Right forelimb (tissue), 1 donor: Measurements from ENCODE around the gene MCCD1.
A peak's percentile ranks its signal among the peaks of the same experiment; 100 is the strongest.
"Not testable (repeated sequence)": the region's sequence is repeated elsewhere in the genome, so short reads cannot be mapped to it uniquely, and the experiment has no call there.

Source experiments
- DNase-seq: peaks from one replicate; pipeline ENCODE4 v3.0.0-alpha.2; 2018

Gene MCCD1, protein sequence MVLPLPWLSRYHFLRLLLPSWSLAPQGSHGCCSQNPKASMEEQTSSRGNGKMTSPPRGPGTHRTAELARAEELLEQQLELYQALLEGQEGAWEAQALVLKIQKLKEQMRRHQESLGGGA

GRCh38 chr6:31528821-31529328, at the start of gene MCCD1:
Gene MCCD1 (plus strand): TSS chr6:31528962. CDS start chr6:31529015, 53 bp downstream.
- DNase-seq: no peak

DNA sequence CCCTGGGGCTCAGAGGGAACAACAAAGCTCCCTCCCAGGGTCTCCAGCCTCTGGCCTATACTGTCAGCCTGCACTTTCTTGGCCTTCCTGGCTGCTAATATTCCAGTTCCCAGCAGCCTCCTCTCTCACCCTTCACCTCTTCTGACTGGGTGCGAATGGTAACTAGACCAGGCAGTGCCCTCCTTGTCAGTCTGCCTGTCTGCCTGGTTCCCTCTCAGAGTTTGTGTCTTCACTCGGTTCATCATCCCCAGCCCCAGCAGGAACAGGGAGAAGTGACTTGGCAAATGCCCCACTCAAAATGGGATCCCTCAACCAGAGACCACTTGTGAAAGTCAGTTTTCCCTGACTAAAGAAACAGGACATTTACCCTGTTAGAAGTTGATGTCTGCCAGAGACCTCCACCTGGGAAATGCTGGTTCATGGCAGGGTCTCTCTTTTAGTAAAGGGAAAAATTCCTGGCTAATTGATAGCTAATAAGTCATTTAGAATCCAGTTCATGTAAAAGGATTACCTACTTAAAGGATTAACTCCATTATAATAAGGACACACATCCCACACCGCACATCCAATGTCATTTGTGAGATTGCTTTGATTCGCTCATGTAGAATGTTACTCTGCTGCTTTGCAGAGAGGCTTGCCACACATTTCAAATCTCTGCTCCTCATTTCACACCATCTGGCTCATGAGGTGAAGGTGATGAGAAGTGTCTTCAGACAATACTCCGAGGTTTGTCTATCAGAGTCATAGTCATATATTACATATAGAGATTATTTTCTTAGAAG, 49.4 kb upstream of the MCCD1 start:
- DNase-seq: no peak

GRCh38 chr6:31479933-31480535, 48.7 kb upstream of the MCCD1 start:
- no peak for DNase-seq

DNA sequence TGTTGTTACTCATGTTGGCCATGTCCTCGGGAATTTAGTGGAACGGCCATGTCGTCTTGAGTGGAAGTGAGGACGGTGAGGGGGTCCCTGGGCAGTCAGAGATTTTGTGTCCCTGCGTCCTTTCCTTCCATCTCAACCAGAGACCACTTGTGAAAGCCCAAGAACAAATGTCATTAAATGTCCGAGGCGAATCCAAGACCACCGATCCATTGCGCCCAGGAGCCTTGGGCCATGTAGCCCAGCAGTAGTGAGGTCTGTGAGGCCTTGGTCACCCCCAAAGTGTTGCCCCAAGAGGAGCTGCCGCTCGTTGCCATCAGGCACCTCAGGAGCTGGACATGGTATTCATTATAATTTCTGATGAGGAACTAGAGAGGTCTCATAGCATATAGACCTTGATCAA, 48.2 kb upstream of the MCCD1 start:
- no peak for DNase-seq

GRCh38 chr6:31483392-31483791, 45.4 kb upstream of the MCCD1 start:
- DNase-seq: no peak

DNA sequence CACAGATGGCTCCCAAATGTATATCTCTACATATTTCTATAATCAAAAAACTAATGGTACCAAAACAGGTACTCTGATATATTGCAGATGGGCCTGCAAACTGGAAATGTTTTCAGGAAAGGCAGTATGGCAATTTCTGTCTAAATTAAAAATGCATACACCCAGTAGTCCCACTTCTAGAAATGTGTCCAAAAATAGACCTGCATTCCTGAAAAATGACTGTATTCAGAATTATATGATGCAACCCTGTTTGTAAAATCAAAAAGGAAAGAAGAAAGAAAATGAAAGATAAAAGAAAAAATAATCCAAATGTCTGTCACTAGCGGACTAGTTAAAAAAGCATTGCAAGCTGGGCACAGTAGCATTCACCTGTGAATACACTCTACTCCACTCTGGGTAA, 43.7 kb upstream of the MCCD1 start:
- no peak for DNase-seq

DNA sequence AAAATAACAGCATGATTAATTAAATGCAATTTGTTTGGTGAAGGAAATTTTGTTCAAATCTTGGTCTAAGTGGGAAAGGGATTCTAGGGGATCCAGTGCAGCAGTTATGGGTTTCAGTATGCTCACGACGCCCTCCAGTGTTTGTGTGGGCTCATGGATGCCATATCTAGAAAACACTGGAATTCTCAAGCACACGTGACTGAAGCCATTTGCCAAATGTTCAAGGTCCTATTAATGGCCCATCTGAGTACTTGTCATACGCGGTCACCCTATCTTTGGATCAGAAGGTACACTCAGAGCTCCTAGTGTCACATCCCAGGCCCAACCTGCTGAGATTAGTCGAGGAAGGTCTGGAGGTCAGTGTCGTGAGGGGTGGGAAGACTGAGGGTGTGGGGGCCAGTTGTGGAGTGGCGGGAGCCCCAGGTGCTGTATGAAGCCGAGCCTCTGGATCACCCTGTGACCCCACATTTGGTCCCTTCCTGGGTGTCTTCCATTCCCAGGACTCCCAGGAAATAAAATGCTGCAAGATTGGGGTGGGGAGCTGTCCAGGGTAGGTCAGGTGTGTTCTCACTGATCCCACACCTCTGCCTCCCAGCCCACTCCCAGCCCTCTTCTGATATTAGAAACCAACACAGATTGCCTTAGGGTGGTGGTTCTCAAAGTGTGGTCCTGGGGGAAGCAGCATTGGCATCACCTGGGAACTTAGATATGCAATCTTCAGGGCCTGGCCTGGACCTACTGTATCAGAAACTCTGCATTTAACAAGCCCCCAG, 42.5 kb upstream of the MCCD1 start:
- not testable (repeated sequence) for DNase-seq

GRCh38 chr6:31487674-31488073, 41.1 kb upstream of the MCCD1 start:
- not testable (repeated sequence) for DNase-seq

DNA sequence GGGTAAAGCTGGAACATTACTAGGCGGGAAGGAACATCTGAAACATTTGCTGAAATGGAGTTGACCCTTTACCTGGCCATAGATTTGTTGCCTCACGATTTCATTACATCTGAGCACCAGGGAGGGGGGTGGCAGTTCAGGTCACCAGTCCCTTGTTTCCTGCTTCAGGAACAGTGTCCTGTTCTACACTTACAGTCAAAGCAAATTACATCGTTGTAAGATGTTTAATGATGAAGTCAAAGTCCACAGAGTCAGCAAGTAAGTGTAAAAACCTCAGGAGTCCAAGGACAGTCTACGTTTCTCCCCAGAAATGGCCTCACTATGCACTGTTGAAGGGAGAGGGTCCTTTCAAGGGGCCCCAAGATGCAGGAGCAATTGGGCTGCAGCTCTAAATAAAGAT, 39.7 kb upstream of the MCCD1 start:
- no peak for DNase-seq

DNA sequence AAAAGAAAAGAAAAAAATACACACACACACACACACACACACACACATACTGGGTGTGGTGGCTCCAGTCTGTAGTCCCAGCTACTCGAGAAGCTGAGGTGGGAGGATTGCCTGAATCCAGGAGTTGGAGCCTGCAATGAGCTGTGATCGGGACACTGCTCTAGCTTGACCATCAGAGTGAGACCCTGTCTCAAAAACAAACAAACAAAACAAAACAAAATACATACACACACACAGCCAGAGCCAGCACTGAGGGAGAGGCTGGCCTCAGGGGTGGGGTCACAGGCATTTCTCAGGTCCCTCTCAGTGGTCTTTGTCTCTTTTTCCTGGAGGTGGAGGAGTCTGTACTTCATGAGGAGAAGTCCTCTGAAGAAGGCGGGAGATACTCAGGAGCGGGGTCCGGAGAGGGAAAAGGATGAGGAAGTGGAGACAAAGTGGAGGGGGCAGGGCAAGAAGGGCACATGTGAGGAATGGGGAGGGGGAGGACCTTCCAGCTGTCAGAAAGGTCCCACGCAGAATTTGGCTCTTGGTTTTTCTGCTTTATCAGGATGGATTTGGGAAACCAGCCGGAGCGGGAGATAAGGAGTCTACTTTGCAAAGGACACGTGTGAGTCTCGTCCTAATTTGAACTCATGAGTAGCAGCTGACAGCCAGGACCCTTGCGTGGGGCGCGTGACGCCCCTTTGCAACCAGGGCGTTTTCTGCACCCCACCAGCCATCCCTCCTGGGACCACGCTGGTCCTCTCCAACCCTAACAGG, 38.5 kb upstream of the MCCD1 start:
- no peak for DNase-seq

DNA sequence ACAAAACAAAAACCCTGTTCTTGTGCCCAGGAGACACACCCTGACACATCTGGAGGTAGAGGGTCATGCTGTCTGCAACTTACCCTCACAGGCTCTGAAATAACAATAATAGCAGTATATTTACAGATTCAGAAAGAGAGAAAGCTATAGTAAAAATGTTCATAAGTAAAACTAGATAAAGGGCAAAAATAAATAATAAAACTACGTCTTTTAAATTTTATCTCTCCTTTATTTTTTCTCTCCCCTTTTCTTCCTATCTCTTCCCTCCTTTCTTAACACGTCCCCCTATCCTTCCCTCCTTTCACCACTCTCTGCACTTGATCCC, 35.2 kb upstream of the MCCD1 start:
- DNase-seq: not testable (repeated sequence)

- peak; percentile 70 for DNase-seq
Observed at GRCh38 chr6:31493875-31494694, 34.7 kb upstream of the MCCD1 start.

DNA sequence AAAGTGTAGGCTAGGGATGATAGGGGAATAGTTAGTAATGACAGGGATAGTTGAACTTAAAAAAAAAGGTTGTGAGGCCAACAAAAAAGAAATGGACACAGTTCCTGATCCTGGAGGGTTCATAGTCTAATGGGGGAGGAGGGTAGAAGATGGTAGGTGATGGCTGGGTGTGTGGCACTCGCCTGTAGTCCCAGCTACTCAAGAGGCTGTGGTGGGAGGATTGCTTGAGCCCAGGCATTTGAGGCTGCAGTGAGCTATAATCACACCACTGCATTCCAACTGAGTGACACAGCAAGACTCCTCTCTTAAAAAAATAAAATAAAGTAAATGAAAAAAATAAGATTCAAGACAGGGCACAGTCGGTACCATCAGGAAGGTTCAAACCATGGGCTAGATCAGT, 33.2 kb upstream of the MCCD1 start:
- no peak for DNase-seq

DNA sequence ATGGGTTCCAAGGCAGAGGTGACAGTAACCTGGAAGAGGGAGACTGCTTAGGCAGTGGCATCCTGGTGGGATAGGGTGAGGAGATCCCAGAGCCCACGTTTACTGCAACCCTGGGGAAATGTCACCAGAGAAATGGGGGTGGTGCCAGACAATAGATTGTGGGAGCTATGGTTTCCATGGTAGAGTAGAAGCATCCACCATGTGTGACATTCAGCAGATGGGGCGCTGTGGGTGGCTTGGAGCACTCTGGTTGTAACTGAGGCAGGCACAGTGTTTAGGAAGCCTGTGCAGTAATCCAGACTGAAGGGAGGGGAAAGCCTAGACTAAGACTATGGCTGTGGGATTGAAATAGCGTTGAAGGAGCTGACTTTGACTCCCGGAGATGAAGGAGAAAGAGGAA, 31.9 kb upstream of the MCCD1 start:
- not testable (repeated sequence) for DNase-seq

- DNase-seq: peak; percentile 66
Observed at GRCh38 chr6:31497531-31498476, 31.0 kb upstream of the MCCD1 start, which contains the start of gene MICB. Gene MICB (plus strand): TSS chr6:31498145. CDS start chr6:31498194, 49 bp downstream.

DNA sequence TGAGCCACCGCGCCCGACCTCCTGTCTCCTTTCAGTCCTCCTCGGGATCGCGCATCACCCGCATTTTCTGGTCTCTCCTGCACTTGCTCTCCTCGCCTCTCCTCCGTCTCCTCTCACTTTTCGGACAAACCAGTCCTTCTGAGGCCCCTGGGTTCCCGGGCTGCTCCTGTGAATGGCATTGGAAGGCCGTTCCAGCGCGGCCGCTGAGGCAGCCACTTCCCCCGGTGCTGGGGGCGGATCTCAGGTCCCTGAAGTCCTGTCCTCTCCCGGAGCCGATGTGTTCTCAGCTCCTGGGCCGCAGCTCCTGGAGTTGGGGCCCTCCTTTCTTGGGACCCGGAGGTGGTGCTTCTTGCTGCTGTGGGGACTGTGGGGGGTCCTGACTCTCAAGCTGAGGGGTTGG, 30.0 kb upstream of the MCCD1 start:
- DNase-seq: no peak

GRCh38 chr6:31499648-31500047, 29.1 kb upstream of the MCCD1 start:
- DNase-seq: not testable (repeated sequence)

GRCh38 chr6:31502586-31502985, 26.2 kb upstream of the MCCD1 start:
- DNase-seq: no peak

GRCh38 chr6:31509036-31509435, 19.7 kb upstream of the MCCD1 start:
- not testable (repeated sequence) for DNase-seq

DNA sequence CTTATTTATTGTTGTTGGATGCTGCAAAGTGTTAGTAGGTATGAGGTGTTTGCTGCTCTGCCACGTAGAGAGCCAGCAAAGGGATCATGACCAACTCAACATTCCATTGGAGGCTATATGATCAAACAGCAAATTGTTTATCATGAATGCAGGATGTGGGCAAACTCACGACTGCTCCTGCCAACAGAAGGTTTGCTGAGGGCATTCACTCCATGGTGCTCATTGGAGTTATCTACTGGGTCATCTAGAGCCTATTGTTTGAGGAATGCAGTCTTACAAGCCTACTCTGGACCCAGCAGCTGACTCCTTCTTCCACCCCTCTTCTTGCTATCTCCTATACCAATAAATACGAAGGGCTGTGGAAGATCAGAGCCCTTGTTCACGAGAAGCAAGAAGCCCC, 18.8 kb upstream of the MCCD1 start:
- no peak for DNase-seq
